ENCODE data around the gene ZNF423. TPM values are rescaled to one million over a fixed set of nuclear protein-coding genes. Genes with fewer than 3 reads are reported as not detected.

The ZNF423 gene
- total RNA-seq, 1 donor from 2014 or later: 0.69 TPM

DNA sequence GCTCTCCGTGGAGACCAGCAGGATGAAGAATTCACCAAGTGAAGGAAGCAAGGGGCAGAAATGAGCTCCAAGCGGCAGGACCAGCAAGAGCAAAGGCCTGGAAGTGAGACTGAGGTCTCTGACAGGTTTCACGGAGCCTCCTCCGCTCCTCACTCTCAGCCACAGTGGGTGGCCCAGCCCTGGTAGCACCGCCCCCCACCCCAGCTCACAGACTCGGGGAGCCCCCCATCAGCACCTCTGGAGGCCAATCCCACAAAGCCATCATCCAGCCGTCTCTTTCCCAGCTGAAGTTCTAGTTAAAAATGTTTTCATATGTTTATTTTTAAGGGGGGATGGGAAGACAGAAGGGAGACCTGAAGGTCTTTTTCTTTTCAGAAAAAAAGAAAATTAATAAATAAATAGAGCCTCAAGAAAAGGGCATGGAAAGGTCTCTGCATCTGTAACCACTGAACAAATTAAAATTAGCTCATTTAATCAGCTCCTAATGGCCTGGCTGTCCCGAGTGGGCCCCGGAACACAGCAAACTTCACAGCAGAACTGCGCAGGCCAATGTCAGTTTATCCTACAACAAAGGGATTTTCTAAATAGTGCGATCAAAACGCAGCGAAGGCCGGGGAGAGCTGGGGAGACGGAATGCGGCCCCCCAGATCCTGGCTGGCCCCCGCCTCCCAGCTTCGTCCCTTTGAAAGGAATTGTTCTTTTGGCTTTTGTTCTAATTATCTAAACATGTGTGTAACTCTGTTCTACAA, 190.3 kb downstream of the ZNF423 start:
- no peak for TF ChIP-seq CTCF (conservative IDR thresholded peaks at IDR 0.05; ENCODE audit: low read depth, low read length)
- H3K4me3 ChIP-seq (ENCODE audit: low read depth, low read length): no peak overlapping the region
- DNase-seq (ENCODE audit: low read depth): no peak

- DNase-seq (ENCODE audit: low read depth): no peak
- TF ChIP-seq CTCF (conservative IDR thresholded peaks at IDR 0.05; ENCODE audit: low read depth, low read length): no peak
- no peak overlapping the region for H3K4me3 ChIP-seq (ENCODE audit: low read depth, low read length)
Observed at GRCh38 chr16:49664221-49665215, 191.4 kb downstream of the ZNF423 start.

DNA sequence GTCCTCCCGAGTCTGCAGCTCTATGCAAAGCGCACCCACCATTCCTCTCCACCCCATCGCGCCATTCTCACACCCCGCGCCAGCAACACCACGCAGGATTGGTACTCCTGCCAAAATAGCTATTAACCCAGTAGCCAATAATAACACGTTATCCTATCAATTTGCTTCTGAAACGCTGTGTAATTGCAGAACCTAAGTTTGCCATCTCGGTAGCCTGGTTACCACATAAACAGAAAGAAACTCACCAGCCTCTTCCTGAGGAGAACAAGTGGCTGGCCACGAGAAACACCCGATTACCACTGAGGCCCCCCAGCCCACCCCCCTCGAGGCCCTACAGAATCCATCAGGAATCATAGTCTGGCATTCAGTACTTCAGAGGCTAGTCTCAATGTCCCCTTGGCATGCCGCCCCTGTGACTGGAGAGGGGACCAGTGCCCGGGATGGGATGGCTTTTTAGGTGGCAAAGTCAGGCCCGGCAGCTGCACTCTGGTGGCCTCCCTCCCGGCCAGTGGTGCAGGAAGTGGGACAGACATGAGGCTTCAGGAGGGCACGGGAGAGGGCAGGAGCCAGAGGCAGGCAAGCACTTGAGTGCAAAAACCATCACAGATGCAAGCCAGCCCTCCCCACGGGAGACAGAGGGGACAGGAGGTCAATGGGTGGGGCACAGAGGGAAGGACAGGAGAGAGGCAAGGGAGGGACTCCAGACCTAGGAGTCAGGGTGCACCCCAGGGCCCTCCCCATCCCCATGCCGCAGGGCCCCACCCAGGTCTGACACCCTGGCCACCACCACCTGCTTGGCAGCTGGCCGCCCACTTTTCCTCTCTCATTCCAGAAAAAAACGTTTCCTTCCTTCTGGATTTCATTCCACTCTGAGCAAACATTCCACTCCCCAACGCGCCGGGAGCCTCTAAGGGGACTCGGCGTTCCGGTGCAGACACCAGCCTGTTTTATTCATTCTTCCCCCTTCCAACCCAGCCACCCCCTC, 192.5 kb downstream of the ZNF423 start:
- DNase-seq (ENCODE audit: low read depth): no peak
- no peak overlapping the region for H3K4me3 ChIP-seq (ENCODE audit: low read depth, low read length)
- no peak for TF ChIP-seq CTCF (conservative IDR thresholded peaks at IDR 0.05; ENCODE audit: low read depth, low read length)

DNA sequence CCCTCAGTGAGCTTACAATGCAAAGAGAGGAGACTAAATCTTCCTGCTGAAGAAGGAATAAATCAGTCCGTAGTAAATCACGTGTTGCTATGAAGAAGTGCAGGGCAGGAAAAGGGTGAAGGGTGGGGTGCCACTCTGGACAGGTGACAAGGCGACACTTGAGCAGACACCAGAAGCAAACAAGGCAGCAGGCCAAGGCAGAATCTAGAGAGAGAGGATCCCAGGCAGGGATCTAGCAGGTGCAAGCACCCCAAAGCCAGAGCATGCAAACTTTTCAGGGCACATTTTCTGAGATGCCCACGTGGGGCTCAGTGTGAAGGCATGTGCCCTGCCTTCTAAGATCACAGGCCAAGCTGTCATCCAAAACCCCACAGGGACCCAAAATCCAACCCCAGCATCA, 193.3 kb downstream of the ZNF423 start:
- TF ChIP-seq CTCF (conservative IDR thresholded peaks at IDR 0.05; ENCODE audit: low read depth, low read length): no peak
- no peak for DNase-seq (ENCODE audit: low read depth)
- H3K4me3 ChIP-seq (ENCODE audit: low read depth, low read length): no peak overlapping the region

DNA sequence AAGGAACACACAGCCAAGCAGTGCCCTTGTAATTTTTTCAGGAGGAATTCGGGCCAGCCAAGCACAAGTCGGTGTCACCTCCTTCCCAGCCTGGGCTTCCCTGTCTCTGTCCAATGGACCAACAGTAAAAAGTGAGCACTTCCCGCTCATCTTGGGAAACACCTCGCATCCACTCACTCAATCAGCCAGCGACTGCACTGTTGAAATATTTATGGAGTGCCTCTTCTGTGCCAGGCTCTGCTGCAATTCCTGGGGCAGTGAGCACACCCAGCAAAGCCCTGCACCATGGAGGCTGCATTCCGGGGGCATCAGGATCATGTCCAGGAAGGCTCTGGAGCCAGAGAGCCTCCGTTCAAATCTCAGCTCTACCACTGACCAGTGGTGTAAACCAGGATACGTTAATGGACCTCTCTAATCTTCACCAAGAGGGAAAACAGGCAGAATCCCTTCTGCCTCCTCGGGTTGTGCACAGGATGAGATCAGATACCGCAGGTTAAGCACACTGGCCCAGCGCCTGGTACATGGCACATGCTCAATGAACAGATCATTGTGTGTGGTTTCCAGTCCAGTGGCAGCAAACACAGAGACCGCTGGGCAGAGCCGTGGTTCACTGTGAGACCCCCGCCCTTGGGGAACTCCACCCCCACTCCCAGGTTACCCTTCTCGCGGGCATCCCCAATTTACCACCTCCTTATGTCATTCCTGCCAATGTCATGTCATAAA, 194.3 kb downstream of the ZNF423 start:
- no peak for DNase-seq (ENCODE audit: low read depth)
- no peak overlapping the region for H3K4me3 ChIP-seq (ENCODE audit: low read depth, low read length)
- no peak for TF ChIP-seq CTCF (conservative IDR thresholded peaks at IDR 0.05; ENCODE audit: low read depth, low read length)

DNA sequence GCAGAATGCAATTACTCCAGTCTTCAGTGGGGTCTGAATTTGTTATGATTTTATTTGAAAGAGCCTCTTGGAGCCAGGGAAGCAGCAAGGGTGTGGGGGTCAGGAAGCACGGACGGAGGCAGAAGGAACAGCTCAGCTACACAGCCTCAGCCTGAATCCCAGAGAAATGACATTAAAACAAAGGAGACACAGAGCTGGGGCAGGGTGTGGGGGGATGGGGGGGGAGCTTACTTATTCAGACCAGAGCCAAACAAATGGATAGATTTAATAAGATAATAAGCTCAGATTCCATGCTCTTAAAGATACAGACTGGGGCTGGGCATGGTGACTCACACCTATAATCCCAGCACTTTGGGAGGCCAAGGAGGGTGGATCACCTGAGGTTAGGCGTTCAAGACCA, 195.3 kb downstream of the ZNF423 start:
- no peak for DNase-seq (ENCODE audit: low read depth)
- TF ChIP-seq CTCF (conservative IDR thresholded peaks at IDR 0.05; ENCODE audit: low read depth, low read length): no peak
- no peak overlapping the region for H3K4me3 ChIP-seq (ENCODE audit: low read depth, low read length)
